Stimulated activated CD4-positive, alpha-beta T cell treated with anti-CD3 and anti-CD28 coated beads, Interleukin-1b, Interleukin-23, amount 100 ng/mL, for 4 hours (primary cell): ENCODE results near the gene LRRC38.

Source experiments
- DNase-seq, 2 donors: peaks; one replicate each; pipeline ENCODE4 v3.0.0-alpha.2; 2020; ENCODE audit warnings: low read depth in 2 of 2

The LRRC38 gene

GRCh38 chr1:13517193-13517812 is 3.5 kb upstream of the LRRC38 start:
- DNase-seq, result no peak

GRCh38 chr1:13516606-13517005 is 2.8 kb upstream of the LRRC38 start:
- no peak for DNase-seq

GRCh38 chr1:13514821-13515220 is 1.0 kb upstream of the LRRC38 start:
- DNase-seq, result no peak

GRCh38 chr1:13513063-13513894 is 524 bp downstream of the LRRC38 start:
- DNase-seq, result no peak

GRCh38 chr1:13512472-13512871 is 1.3 kb downstream of the LRRC38 start:
- DNase-seq, result no peak

GRCh38 chr1:13510499-13510898 is 3.3 kb downstream of the LRRC38 start:
- no peak for DNase-seq

GRCh38 chr1:13507075-13507474 is 6.7 kb downstream of the LRRC38 start:
- no peak for DNase-seq

GRCh38 chr1:13505020-13505419 is 8.8 kb downstream of the LRRC38 start:
- DNase-seq, result no peak

GRCh38 chr1:13500806-13501205 is 13.0 kb downstream of the LRRC38 start:
- DNase-seq, result no peak

GRCh38 chr1:13499422-13499821 is 14.4 kb downstream of the LRRC38 start:
- no peak for DNase-seq

- no peak for DNase-seq
Measured at GRCh38 chr1:13498553-13498952, 15.2 kb downstream of the LRRC38 start.

- no peak for DNase-seq
Measured at GRCh38 chr1:13495186-13495585, 18.6 kb downstream of the LRRC38 start.

- DNase-seq, result no peak
Measured at GRCh38 chr1:13494712-13495111, 19.1 kb downstream of the LRRC38 start.

- DNase-seq, result no peak
Measured at GRCh38 chr1:13494025-13494424, 19.8 kb downstream of the LRRC38 start.

GRCh38 chr1:13492711-13493110 is 21.1 kb downstream of the LRRC38 start:
- no peak for DNase-seq

- DNase-seq, result no peak
Measured at GRCh38 chr1:13487957-13488356, 25.8 kb downstream of the LRRC38 start.

- no peak for DNase-seq
Measured at GRCh38 chr1:13487143-13487868, 26.5 kb downstream of the LRRC38 start.

GRCh38 chr1:13483946-13484345 is 29.9 kb downstream of the LRRC38 start:
- no peak for DNase-seq

GRCh38 chr1:13482600-13482999 is 31.2 kb downstream of the LRRC38 start:
- no peak for DNase-seq

GRCh38 chr1:13479171-13479856 is 34.5 kb downstream of the LRRC38 start:
- DNase-seq, result no peak

GRCh38 chr1:13478692-13479091 is 35.1 kb downstream of the LRRC38 start:
- DNase-seq, result no peak

GRCh38 chr1:13469343-13469742 is 44.5 kb downstream of the LRRC38 start:
- no peak for DNase-seq
